ENCODE data around the gene POLE2.
A peak's percentile ranks its signal among the peaks of the same experiment; 100 is the strongest.

POLE2 gene

DNA sequence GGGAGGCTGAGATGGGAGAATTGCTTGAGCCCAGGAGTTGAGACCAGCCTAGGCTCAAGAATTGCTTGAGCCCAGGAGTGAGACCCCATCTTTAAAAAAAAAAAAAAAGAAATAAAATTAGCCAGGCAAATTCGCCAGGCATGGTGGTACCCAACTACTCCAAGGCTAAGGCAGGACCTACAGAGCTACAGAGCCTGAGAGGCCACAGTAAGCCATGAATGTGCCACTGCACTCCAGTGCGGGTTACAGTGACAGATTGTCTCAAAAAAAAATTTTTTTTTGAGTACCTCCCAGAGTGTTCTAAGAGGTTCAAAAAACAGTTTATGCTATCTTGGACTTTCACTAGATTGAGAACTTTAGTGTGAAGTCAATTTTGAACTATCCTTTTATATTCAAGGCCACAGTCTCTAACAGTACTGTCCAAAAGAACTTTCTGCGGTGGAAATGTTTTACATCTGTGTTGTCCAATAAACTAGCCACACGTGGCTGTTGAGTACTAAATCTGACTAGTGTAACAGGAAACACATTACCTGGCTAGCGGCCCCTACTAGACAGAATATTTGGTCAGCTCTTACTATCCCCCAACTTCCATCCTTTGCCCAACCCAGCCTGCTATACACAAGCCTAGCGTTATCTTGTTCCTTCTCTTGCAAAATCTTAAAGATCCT, 70.0 kb downstream of the POLE2 start:
- no peak for DNase-seq

DNA sequence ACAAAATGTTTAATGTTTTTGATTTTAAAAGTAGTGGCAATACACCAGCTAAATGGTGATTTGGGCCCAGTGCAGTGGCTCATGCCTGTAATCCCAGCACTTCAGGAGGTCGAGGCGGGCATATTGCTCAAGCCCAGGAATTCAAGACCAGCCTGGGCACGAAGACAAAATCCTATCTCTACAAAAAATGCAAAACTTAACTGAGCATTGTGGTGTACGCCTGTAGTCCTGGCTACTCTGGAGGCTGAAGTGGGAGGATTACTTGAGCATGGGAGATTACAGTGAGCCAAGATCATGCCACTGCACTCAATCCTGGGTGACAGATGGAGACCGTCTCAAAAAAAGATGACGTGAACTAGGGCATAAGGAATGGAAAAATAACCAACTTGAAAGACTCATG, 72.2 kb downstream of the POLE2 start:
- no peak for DNase-seq

DNA sequence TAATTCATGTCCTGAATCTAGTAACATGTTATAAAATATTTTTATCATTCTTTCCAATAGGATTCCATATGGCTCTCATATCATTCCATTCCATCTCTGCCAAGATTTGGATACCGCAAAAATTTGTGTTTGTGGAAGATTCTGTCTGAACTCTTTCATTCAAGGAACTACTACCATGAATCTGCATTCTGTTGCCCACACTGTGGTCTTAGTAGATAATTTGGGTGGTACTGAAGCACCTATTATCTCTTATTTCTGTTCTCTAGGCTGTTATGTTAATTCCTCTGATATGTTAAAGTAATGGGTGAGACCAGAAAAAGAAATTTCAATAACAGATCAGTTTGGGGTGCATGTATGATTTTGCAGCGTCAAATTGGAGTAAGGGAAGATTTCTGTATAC, 73.8 kb downstream of the POLE2 start:
- DNase-seq: no peak

DNA sequence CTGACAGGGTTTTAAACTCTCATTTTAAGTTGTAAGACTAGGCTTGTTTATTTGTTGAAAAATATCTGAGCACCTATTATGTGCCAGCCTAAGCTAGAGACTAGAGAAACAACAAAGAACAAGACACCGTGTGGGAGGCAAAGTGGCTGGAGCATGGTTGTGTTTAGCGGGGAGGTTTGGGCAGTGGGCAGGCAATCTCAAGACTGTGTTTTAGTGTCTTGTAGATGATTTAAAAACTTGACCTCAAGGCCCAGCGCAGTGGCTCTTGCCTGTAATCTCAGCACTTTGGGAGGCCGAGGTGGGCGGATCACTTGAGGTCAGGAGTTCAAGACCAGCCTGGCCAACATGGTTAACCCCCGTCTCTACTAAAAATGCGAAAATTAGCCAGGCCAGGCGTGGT, 75.3 kb downstream of the POLE2 start:
- DNase-seq: no peak

DNA sequence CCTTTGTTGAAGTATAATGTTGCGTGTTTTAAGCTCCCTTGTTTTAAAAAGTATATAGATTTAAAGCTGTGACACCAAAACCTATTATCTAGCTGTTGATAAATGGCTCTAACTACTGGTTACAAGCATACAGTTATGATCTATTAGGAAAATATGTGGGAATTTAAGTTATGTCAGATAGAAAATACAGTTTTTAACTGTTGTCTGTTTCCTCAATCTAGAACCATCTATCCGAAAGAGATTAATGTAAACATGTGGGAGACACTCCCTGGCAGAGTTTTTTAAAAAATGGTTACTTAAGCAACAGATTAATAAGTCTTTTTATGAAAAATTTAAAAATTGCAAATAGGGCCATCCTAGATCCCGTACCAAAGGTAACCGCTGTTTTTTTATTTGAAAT, 75.8 kb downstream of the POLE2 start:
- no peak for DNase-seq

DNA sequence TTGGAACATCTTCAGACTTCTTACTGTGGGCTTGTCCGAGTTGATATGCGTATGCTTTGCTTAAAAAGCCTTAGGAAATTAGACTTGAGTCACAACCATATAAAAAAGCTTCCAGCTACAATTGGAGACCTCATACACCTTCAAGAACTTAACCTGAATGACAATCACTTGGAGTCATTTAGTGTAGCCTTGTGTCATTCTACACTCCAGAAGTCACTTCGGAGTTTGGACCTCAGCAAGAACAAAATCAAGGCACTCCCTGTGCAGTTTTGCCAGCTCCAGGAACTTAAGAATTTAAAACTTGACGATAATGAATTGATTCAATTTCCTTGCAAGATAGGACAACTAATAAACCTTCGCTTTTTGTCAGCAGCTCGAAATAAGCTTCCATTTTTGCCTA, 80.4 kb downstream of the POLE2 start:
- no peak for DNase-seq

DNA sequence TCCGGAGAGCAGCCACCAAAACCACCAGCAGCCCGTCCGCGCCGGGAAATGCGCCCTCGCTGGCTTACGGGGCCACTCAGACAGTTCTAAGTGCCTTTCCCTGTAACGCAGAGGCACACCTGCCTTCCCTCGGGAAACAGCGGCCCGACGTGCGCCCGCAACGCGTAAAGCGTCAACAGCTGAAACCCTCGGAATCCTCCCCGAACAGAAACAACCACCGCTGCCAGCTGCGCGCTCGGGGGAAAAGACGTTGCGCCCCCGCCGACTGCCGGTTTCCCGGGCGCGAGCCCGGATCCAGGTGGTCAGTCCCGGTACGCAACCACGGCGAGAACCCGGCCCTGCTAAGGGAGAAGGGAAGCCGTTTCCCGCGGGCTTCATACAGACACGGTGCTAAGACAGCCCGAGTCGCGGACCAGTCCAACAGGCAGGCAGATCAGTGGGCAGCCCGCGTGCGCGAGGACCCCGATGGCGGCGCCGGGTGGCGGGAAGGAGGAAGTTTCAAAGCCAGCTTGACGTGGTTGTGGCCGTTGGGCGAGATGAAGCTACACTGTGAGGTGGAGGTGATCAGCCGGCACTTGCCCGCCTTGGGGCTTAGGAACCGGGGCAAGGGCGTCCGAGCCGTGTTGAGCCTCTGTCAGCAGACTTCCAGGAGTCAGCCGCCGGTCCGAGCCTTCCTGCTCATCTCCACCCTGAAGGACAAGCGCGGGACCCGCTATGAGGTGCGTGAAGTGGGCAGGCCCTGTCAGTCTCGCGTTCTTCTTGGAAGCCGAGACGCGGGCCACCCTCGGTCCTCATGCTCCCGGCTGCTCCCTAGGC, 89.3 kb downstream of the POLE2 start, which contains the start of gene LRR1:
Gene LRR1 (plus strand): TSS at position 456 of the 816 bp plus-strand sequence. CDS start 81 bp downstream, at position 537.
- DNase-seq: peak; percentile 87

DNA sequence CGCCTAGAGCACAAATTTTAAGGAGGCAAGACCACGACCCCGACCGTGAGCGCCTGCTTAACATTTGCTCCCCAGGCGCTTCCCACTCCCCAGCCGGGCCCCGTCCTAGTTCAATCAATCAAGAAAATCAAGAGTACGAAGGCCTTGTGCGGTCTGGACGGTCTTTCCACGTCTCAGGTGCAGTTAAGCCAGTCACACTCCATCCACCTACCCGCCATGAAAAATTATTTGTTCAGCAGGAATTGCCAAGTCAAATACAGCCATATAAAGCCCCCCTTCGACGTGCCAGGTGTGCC, 89.9 kb downstream of the POLE2 start:
- no peak for DNase-seq

DNA sequence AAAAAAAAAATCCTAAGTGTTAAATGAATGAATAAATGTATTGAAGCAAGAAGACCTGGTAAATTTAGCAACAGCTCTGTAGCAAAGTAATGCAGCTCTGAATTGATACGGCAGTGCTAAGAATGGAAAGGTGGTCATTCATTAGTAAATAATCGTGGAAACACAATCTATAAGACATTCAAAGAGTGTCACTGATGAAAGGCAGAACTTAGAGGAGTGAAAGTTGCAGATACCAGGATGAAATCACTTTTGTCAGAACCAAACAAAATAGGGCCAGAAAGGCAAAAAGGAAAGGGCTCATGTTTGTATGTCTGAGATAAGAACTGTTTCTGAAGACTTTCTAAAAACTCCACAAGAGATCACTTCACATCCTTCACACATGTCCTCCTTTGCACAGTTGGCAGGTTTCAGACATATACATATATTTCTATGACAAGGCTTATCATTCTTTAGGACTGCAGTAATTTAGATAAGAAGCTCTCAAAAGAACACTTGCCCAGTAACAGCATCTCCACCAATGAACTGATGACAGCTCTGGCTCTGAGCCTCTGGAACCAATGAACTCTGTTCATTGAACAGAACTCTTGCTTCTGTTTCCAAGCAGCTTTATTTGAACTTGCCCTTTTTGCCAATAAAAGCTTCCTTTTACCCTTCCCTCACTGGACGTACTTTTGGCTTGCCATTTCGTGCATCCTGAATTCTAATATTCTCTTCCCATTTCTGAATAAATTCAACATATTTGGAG, 93.5 kb downstream of the POLE2 start:
- DNase-seq: no peak

Measured in CD4-positive, alpha-beta T cell treated with Interleukin-17A for 1 hour (primary cell).